DND-41 (cell line): ENCODE data around the gene PHF3.

ENCODE experiments used
- EZH2 ChIP-seq: IDR thresholded peaks from 3 replicates; pipeline ENCODE4 v1.6.1; 2012; ENCODE audit warnings: borderline replicate concordance, low read depth, mild to moderate bottlenecking, moderate library complexity, low read length, inconsistent platforms; ENCODE audit not compliant: severe bottlenecking
- TF ChIP-seq, protein P1 (sequence below): IDR thresholded peaks from 2 replicates; pipeline ENCODE4 v1.5.1; 2012; ENCODE audit warnings: borderline replicate concordance, low read length, moderate library complexity, mild to moderate bottlenecking; ENCODE audit not compliant: poor library complexity, severe bottlenecking; ENCODE audit errors: extremely low read depth

DNA sequence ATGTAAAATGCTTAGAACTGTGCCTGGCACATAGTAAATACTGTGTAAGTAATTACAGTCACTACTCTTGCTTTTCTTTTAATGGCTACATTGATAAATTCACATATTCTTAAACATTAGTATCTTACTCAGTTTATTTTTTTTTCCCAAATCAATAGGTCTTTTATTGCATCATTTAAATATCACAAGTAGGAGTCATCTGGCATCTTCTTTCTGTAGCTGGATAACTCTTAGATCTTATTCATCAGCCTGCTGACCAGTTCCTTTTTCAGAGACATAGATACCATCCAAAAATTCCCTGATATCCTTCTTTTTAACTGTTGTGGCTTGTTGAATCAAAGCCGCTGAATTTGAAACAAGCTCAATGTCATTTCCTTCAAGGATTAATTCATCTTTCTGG, 20.0 kb upstream of the PHF3 start:
- TF ChIP-seq, protein P1, sequence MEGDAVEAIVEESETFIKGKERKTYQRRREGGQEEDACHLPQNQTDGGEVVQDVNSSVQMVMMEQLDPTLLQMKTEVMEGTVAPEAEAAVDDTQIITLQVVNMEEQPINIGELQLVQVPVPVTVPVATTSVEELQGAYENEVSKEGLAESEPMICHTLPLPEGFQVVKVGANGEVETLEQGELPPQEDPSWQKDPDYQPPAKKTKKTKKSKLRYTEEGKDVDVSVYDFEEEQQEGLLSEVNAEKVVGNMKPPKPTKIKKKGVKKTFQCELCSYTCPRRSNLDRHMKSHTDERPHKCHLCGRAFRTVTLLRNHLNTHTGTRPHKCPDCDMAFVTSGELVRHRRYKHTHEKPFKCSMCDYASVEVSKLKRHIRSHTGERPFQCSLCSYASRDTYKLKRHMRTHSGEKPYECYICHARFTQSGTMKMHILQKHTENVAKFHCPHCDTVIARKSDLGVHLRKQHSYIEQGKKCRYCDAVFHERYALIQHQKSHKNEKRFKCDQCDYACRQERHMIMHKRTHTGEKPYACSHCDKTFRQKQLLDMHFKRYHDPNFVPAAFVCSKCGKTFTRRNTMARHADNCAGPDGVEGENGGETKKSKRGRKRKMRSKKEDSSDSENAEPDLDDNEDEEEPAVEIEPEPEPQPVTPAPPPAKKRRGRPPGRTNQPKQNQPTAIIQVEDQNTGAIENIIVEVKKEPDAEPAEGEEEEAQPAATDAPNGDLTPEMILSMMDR: no peak
- TF ChIP-seq EZH2: no peak
